ENCODE results near the gene PARD6G. TPM values are rescaled to one million over a fixed set of nuclear protein-coding genes. Genes with fewer than 3 reads are reported as not detected.

PARD6G gene
- total RNA-seq, 1 donor from 2014 or later: 18.9 TPM

- H3K27ac Mint-ChIP-seq (ENCODE audit: unreplicated experiment): no peak overlapping the region
- no peaks in the 10 kb centered on the region for H3K27me3 Mint-ChIP-seq (ENCODE audit: unreplicated experiment)
- no peak overlapping the region for H3K4me3 Mint-ChIP-seq (ENCODE audit: unreplicated experiment)
- no peak for TF ChIP-seq CTCF (IDR thresholded peaks at IDR 0.05)
- no peaks in the 10 kb centered on the region for H3K9me3 Mint-ChIP-seq (ENCODE audit: unreplicated experiment)
- H3K36me3 Mint-ChIP-seq (ENCODE audit: unreplicated experiment): peaks cover 13% of the 10 kb centered on the region
- peaks cover 24% of the 10 kb centered on the region for H3K4me1 Mint-ChIP-seq (ENCODE audit: unreplicated experiment)
- DNase-seq (ENCODE audit: extremely low spot score, unreplicated experiment): no peak
Measured at GRCh38 chr18:80145196-80145804, 102.0 kb downstream of the PARD6G start.

- no peak for DNase-seq (ENCODE audit: extremely low spot score, unreplicated experiment)
- H3K4me3 Mint-ChIP-seq (ENCODE audit: unreplicated experiment): no peak overlapping the region
Measured at GRCh38 chr18:80143881-80144280, 103.4 kb downstream of the PARD6G start.

GRCh38 chr18:80140455-80140985 lies 106.8 kb downstream of the PARD6G start:
- DNase-seq (ENCODE audit: extremely low spot score, unreplicated experiment): no peak
- no peaks in the 10 kb centered on the region for H3K9me3 Mint-ChIP-seq (ENCODE audit: unreplicated experiment)
- TF ChIP-seq CTCF (IDR thresholded peaks at IDR 0.05): no peak
- H3K27ac Mint-ChIP-seq (ENCODE audit: unreplicated experiment): no peak overlapping the region
- peaks cover 32% of the 10 kb centered on the region for H3K36me3 Mint-ChIP-seq (ENCODE audit: unreplicated experiment)
- no peak overlapping the region for H3K4me3 Mint-ChIP-seq (ENCODE audit: unreplicated experiment)
- H3K4me1 Mint-ChIP-seq (ENCODE audit: unreplicated experiment): peaks cover 19% of the 10 kb centered on the region
- no peaks in the 10 kb centered on the region for H3K27me3 Mint-ChIP-seq (ENCODE audit: unreplicated experiment)

More at GRCh38 chr18:80143881-80144280, 103.4 kb downstream of the PARD6G start:
- Mint-ChIP-seq H3K36me3 (ENCODE audit: unreplicated experiment) (peaks cover 14% of the 10 kb centered on the region), H3K4me1 (ENCODE audit: unreplicated experiment) (peaks cover 24% of the 10 kb centered on the region), H3K27ac (ENCODE audit: unreplicated experiment) (peak overlapping the region; percentile 36), H3K27me3 (ENCODE audit: unreplicated experiment) (no peaks in the 10 kb centered on the region), H3K9me3 (ENCODE audit: unreplicated experiment) (no peaks in the 10 kb centered on the region)
- no peak for TF ChIP-seq CTCF (IDR thresholded peaks at IDR 0.05)

- H3K4me3 Mint-ChIP-seq (ENCODE audit: unreplicated experiment): no peak overlapping the region
- TF ChIP-seq CTCF (IDR thresholded peaks at IDR 0.05): no peak
- H3K9me3 Mint-ChIP-seq (ENCODE audit: unreplicated experiment): no peaks in the 10 kb centered on the region
- H3K27me3 Mint-ChIP-seq (ENCODE audit: unreplicated experiment): no peaks in the 10 kb centered on the region
- no peak overlapping the region for H3K27ac Mint-ChIP-seq (ENCODE audit: unreplicated experiment)
- peaks cover 41% of the 10 kb centered on the region for H3K36me3 Mint-ChIP-seq (ENCODE audit: unreplicated experiment)
- H3K4me1 Mint-ChIP-seq (ENCODE audit: unreplicated experiment): peaks cover under 1% of the 10 kb centered on the region
- DNase-seq (ENCODE audit: extremely low spot score, unreplicated experiment): no peak
Measured at GRCh38 chr18:80137976-80138375, 109.3 kb downstream of the PARD6G start.

GRCh38 chr18:80137137-80137536 lies 110.2 kb downstream of the PARD6G start:
- H3K4me1 Mint-ChIP-seq (ENCODE audit: unreplicated experiment): no peaks in the 10 kb centered on the region
- H3K27ac Mint-ChIP-seq (ENCODE audit: unreplicated experiment): no peak overlapping the region
- peaks cover 43% of the 10 kb centered on the region for H3K36me3 Mint-ChIP-seq (ENCODE audit: unreplicated experiment)
- H3K4me3 Mint-ChIP-seq (ENCODE audit: unreplicated experiment): no peak overlapping the region
- H3K27me3 Mint-ChIP-seq (ENCODE audit: unreplicated experiment): no peaks in the 10 kb centered on the region
- DNase-seq (ENCODE audit: extremely low spot score, unreplicated experiment): no peak
- no peak for TF ChIP-seq CTCF (IDR thresholded peaks at IDR 0.05)
- H3K9me3 Mint-ChIP-seq (ENCODE audit: unreplicated experiment): no peaks in the 10 kb centered on the region
